Spleen (tissue), 7 donors: ENCODE measurements around the gene CYLD.

Source experiments
- CTCF ChIP-seq, 11 experiments: fragments of 200-600 bp in 7 of 11; fragments of 450-650 bp in 4 of 11; sonication (generic) in 4 of 11; IDR thresholded peaks in 8 of 11; conservative IDR thresholded peaks in 3 of 11; 1 replicate in 7 of 11; 2 replicates in 4 of 11; pipeline versions ENCODE4 v1.4.0 to v1.8.0; 2016 to 2021; ENCODE audit warnings: antibody characterized with exemption in 11 of 11, inconsistent platforms in 4 of 11, mild to moderate bottlenecking in 1 of 11
- POLR2A ChIP-seq, 3 donors: fragments of 450-650 bp; IDR thresholded peaks; one replicate each; pipeline ENCODE4 v1.5.1; 2017; ENCODE audit warnings: antibody characterized with exemption in 3 of 3, mild to moderate bottlenecking in 1 of 3
- POLR2AphosphoS5 ChIP-seq, 3 donors: sonication (generic); formaldehyde crosslinking; IDR thresholded peaks; one replicate each; pipeline ENCODE4 v1.5.1; 2017; ENCODE audit warnings: antibody characterized with exemption in 3 of 3
- donor health status: DM: no; HTN: no; CAD: no; lungs with moderate emphysema.
- donor health status: DM: no; HTN: no; CAD: no.
- donor health status: DM: no; HTN: no; CAD: no.

GRCh38 chr16:50835358-50836060 lies 93.6 kb downstream of the CYLD start:
- TF ChIP-seq CTCF (IDR thresholded peaks at IDR 0.05 in 8 of 11, conservative IDR thresholded peaks at IDR 0.05 in 3 of 11) (no peak), POLR2A (IDR thresholded peaks at IDR 0.05) (no peak), POLR2AphosphoS5 (IDR thresholded peaks at IDR 0.05) (no peak)
